Activated T-helper 2 cell treated with anti-CD3 and anti-CD28 coated beads, Interferon-gamma antibody, Interleukin-2, Interleukin-4, amounts not matched to agents 10 μg/mL and 5 μg/mL and 100 μg/mL, durations not matched to agents 14 hours and 24 hours and 36 hours (primary cell): ENCODE data around the gene IL16. TPM values are rescaled to one million over a fixed set of nuclear protein-coding genes. Genes with fewer than 3 reads are reported as not detected.
"Not testable (repeated sequence)": the region's sequence is repeated elsewhere in the genome, so short reads cannot be mapped to it uniquely, and the experiment has no call there.

Experiments used
- DNase-seq: peaks from one replicate; pipeline ENCODE4 v3.0.0; 2021; ENCODE audit warnings: low spot score
- H3K27ac Mint-ChIP-seq: one replicate; pipeline ENCODE4 v1.8.0; 2021; ENCODE audit warnings: mixed read lengths
- H3K27me3 Mint-ChIP-seq: one replicate; pipeline ENCODE4 v1.8.0; 2021; ENCODE audit warnings: low read depth, mixed read lengths
- H3K36me3 Mint-ChIP-seq: one replicate; pipeline ENCODE4 v1.8.0; 2021; ENCODE audit warnings: low read depth, mixed read lengths
- H3K4me1 Mint-ChIP-seq: one replicate; pipeline ENCODE4 v1.8.0; 2021; ENCODE audit warnings: low read depth, mixed read lengths
- H3K4me3 Mint-ChIP-seq: one replicate; pipeline ENCODE4 v1.8.0; 2021; ENCODE audit warnings: low read depth, mild to moderate bottlenecking, moderate library complexity, mixed read lengths
- H3K9me3 Mint-ChIP-seq: one replicate; pipeline ENCODE4 v1.8.0; 2021; ENCODE audit warnings: mixed read lengths
- intact Hi-C: fragments of 100-400 bp; cut with micrococcal nuclease; formaldehyde crosslinking; loops from one replicate; pipeline ENCODE4 v1.15.1; 2023
- total RNA-seq: library from RNA; stranded (reverse); gene quantifications from 2 replicates; pipeline ENCODE4 v1.2.3, GENCODE V29; 2022

Gene IL16
- total RNA-seq, 1 donor from 2014 or later, result 42.3 TPM

- H3K4me3 Mint-ChIP-seq, result no peak overlapping the region
- peaks cover 26% of the 10 kb centered on the region for H3K4me1 Mint-ChIP-seq
Measured at GRCh38 chr15:81326466-81327212, 130.0 kb downstream of the IL16 start.

GRCh38 chr15:81327516-81327915 is 130.8 kb downstream of the IL16 start:
- no peaks in the 10 kb centered on the region for H3K9me3 Mint-ChIP-seq
- H3K27ac Mint-ChIP-seq, result no peak overlapping the region
- no peaks in the 10 kb centered on the region for H3K36me3 Mint-ChIP-seq
- no peaks in the 10 kb centered on the region for H3K27me3 Mint-ChIP-seq
- no peak for DNase-seq
- peaks cover 21% of the 10 kb centered on the region for H3K4me1 Mint-ChIP-seq
- H3K4me3 Mint-ChIP-seq, result no peak overlapping the region
- intact Hi-C loops, result no loop called here

More at GRCh38 chr15:81326466-81327212, 130.0 kb downstream of the IL16 start:
- no peak for DNase-seq
- peaks cover 5% of the 10 kb centered on the region for H3K36me3 Mint-ChIP-seq
- no peaks in the 10 kb centered on the region for H3K9me3 Mint-ChIP-seq
- no peak overlapping the region for H3K27ac Mint-ChIP-seq
- H3K27me3 Mint-ChIP-seq, result no peaks in the 10 kb centered on the region
- intact Hi-C loops, result no loop called here

- intact Hi-C loops, result no loop called here
Measured at GRCh38 chr15:81329446-81329845, 132.8 kb downstream of the IL16 start.

GRCh38 chr15:81330366-81331090 is 133.8 kb downstream of the IL16 start:
- Mint-ChIP-seq H3K9me3 (no peaks in the 10 kb centered on the region), H3K4me3 (no peak overlapping the region), H3K27ac (no peak overlapping the region), H3K27me3 (no peaks in the 10 kb centered on the region), H3K4me1 (peaks cover 7% of the 10 kb centered on the region), H3K36me3 (no peaks in the 10 kb centered on the region)
- intact Hi-C loops, result no loop called here
- DNase-seq, result no peak

More at GRCh38 chr15:81329446-81329845, 132.8 kb downstream of the IL16 start:
- Mint-ChIP-seq H3K9me3 (no peaks in the 10 kb centered on the region), H3K4me3 (no peak overlapping the region), H3K4me1 (peaks cover 10% of the 10 kb centered on the region), H3K27ac (no peak overlapping the region), H3K36me3 (no peaks in the 10 kb centered on the region), H3K27me3 (no peaks in the 10 kb centered on the region)
- no peak for DNase-seq

- DNase-seq, H3K27ac Mint-ChIP-seq, H3K27me3 Mint-ChIP-seq, H3K36me3 Mint-ChIP-seq, intact Hi-C loops, H3K4me1 Mint-ChIP-seq, H3K4me3 Mint-ChIP-seq, H3K9me3 Mint-ChIP-seq: not testable (repeated sequence)
Measured at GRCh38 chr15:81331141-81331540, 134.5 kb downstream of the IL16 start.

- Mint-ChIP-seq H3K27me3 (no peaks in the 10 kb centered on the region), H3K4me1 (peaks cover 8% of the 10 kb centered on the region), H3K36me3 (no peaks in the 10 kb centered on the region), H3K4me3 (no peak overlapping the region), H3K9me3 (no peaks in the 10 kb centered on the region), H3K27ac (no peak overlapping the region)
- intact Hi-C loops, result no loop called here
- DNase-seq, result no peak
Measured at GRCh38 chr15:81331600-81331999, 134.9 kb downstream of the IL16 start.

- Mint-ChIP-seq H3K4me3 (no peak overlapping the region), H3K4me1 (peaks cover 8% of the 10 kb centered on the region), H3K9me3 (no peaks in the 10 kb centered on the region), H3K27ac (no peak overlapping the region), H3K27me3 (peaks cover 2% of the 10 kb centered on the region), H3K36me3 (no peaks in the 10 kb centered on the region)
- intact Hi-C loops, result no loop called here
- DNase-seq, result no peak
Measured at GRCh38 chr15:81332326-81332725, 135.6 kb downstream of the IL16 start.

- no peaks in the 10 kb centered on the region for H3K9me3 Mint-ChIP-seq
- H3K36me3 Mint-ChIP-seq, result no peaks in the 10 kb centered on the region
- H3K4me3 Mint-ChIP-seq, result no peak overlapping the region
- intact Hi-C loops, result no loop called here
- peaks cover 8% of the 10 kb centered on the region for H3K4me1 Mint-ChIP-seq
- no peak for DNase-seq
- H3K27ac Mint-ChIP-seq, result no peak overlapping the region
- peaks cover 2% of the 10 kb centered on the region for H3K27me3 Mint-ChIP-seq
Measured at GRCh38 chr15:81333363-81333762, 136.7 kb downstream of the IL16 start.

- Mint-ChIP-seq H3K4me3 (no peak overlapping the region), H3K27me3 (peaks cover 6% of the 10 kb centered on the region), H3K27ac (no peak overlapping the region), H3K36me3 (no peaks in the 10 kb centered on the region), H3K9me3 (no peaks in the 10 kb centered on the region), H3K4me1 (peaks cover 8% of the 10 kb centered on the region)
- DNase-seq, result no peak
- intact Hi-C loops, result no loop called here
Measured at GRCh38 chr15:81334768-81335435, 138.2 kb downstream of the IL16 start.

GRCh38 chr15:81335631-81336030 is 139.0 kb downstream of the IL16 start:
- no peak for DNase-seq
- H3K27ac Mint-ChIP-seq, result no peak overlapping the region
- no peak overlapping the region for H3K4me3 Mint-ChIP-seq
- no peaks in the 10 kb centered on the region for H3K36me3 Mint-ChIP-seq
- no peaks in the 10 kb centered on the region for H3K9me3 Mint-ChIP-seq
- peaks cover 8% of the 10 kb centered on the region for H3K4me1 Mint-ChIP-seq
- intact Hi-C loops, result loop anchor here (1.0 to 2.0 kb wide), 2 partner anchors 43 to 60 kb away; no protein-coding TSS in a partner anchor
- peaks cover 7% of the 10 kb centered on the region for H3K27me3 Mint-ChIP-seq

- H3K4me1 Mint-ChIP-seq, result peaks cover 2% of the 10 kb centered on the region
- H3K9me3 Mint-ChIP-seq, result no peaks in the 10 kb centered on the region
- H3K27me3 Mint-ChIP-seq, result peaks cover 9% of the 10 kb centered on the region
- intact Hi-C loops, result loop anchor here (1.0 to 2.0 kb wide), 2 partner anchors 44 to 61 kb away; no protein-coding TSS in a partner anchor
- no peak overlapping the region for H3K4me3 Mint-ChIP-seq
- no peak for DNase-seq
- H3K36me3 Mint-ChIP-seq, result no peaks in the 10 kb centered on the region
- H3K27ac Mint-ChIP-seq, result no peak overlapping the region
Measured at GRCh38 chr15:81336568-81336967, 139.9 kb downstream of the IL16 start.

GRCh38 chr15:81337241-81337640 is 140.6 kb downstream of the IL16 start:
- intact Hi-C loops, result loop anchor here (2.0 kb wide), 1 partner anchor 44 kb away; no protein-coding TSS in a partner anchor
- H3K27me3 Mint-ChIP-seq, result peaks cover 9% of the 10 kb centered on the region

More at GRCh38 chr15:81337241-81337640, 140.6 kb downstream of the IL16 start:
- no peaks in the 10 kb centered on the region for H3K9me3 Mint-ChIP-seq
- H3K36me3 Mint-ChIP-seq, result no peaks in the 10 kb centered on the region
- no peak for DNase-seq
- no peak overlapping the region for H3K4me3 Mint-ChIP-seq
- H3K27ac Mint-ChIP-seq, result no peak overlapping the region
- H3K4me1 Mint-ChIP-seq, result peaks cover 2% of the 10 kb centered on the region
